ENCODE measurements around the gene GTPBP4. TPM values are rescaled to one million over a fixed set of nuclear protein-coding genes. Genes with fewer than 3 reads are reported as not detected.
"Not testable (repeated sequence)": the region's sequence is repeated elsewhere in the genome, so short reads cannot be mapped to it uniquely, and the experiment has no call there.

Gene GTPBP4
- total RNA-seq, 1 experiment from 2014 or later: 71.1 TPM

GRCh38 chr10:1007583-1007982, 19.3 kb downstream of the GTPBP4 start:
- in situ Hi-C loops (cut with HindIII; ENCODE audit: low pct_unique_long_range_greater_than_20kb, low sequenced_read_pairs): no loop called here

GRCh38 chr10:1009071-1009494, 20.8 kb downstream of the GTPBP4 start:
- no peak for DNase-seq (ENCODE audit: low read depth, low spot score)
- in situ Hi-C loops (cut with HindIII; ENCODE audit: low pct_unique_long_range_greater_than_20kb, low sequenced_read_pairs): no loop called here

More at GRCh38 chr10:1007583-1007982, 19.3 kb downstream of the GTPBP4 start:
- DNase-seq (ENCODE audit: low read depth, low spot score): no peak

- in situ Hi-C loops (cut with HindIII; ENCODE audit: low pct_unique_long_range_greater_than_20kb, low sequenced_read_pairs); DNase-seq (ENCODE audit: low read depth, low spot score): not testable (repeated sequence)
Measured at GRCh38 chr10:1009947-1010346, 21.7 kb downstream of the GTPBP4 start.

GRCh38 chr10:1010703-1011102, 22.5 kb downstream of the GTPBP4 start:
- no peak for DNase-seq (ENCODE audit: low read depth, low spot score)
- in situ Hi-C loops (cut with HindIII; ENCODE audit: low pct_unique_long_range_greater_than_20kb, low sequenced_read_pairs): no loop called here

- no peak for DNase-seq (ENCODE audit: low read depth, low spot score)
- in situ Hi-C loops (cut with HindIII; ENCODE audit: low pct_unique_long_range_greater_than_20kb, low sequenced_read_pairs): no loop called here
Measured at GRCh38 chr10:1011696-1012095, 23.5 kb downstream of the GTPBP4 start.

- no peak for DNase-seq (ENCODE audit: low read depth, low spot score)
- in situ Hi-C loops (cut with HindIII; ENCODE audit: low pct_unique_long_range_greater_than_20kb, low sequenced_read_pairs): no loop called here
Measured at GRCh38 chr10:1015688-1016087, 27.5 kb downstream of the GTPBP4 start.

- in situ Hi-C loops (cut with HindIII; ENCODE audit: low pct_unique_long_range_greater_than_20kb, low sequenced_read_pairs): no loop called here
- no peak for DNase-seq (ENCODE audit: low read depth, low spot score)
Measured at GRCh38 chr10:1019362-1019761, 31.1 kb downstream of the GTPBP4 start.

GRCh38 chr10:1020460-1020859, 32.2 kb downstream of the GTPBP4 start:
- DNase-seq (ENCODE audit: low read depth, low spot score): no peak
- in situ Hi-C loops (cut with HindIII; ENCODE audit: low pct_unique_long_range_greater_than_20kb, low sequenced_read_pairs): no loop called here

GRCh38 chr10:1020958-1021357, 32.7 kb downstream of the GTPBP4 start:
- in situ Hi-C loops (cut with HindIII; ENCODE audit: low pct_unique_long_range_greater_than_20kb, low sequenced_read_pairs): no loop called here
- no peak for DNase-seq (ENCODE audit: low read depth, low spot score)

- DNase-seq (ENCODE audit: low read depth, low spot score): peak; percentile 9
- in situ Hi-C loops (cut with HindIII; ENCODE audit: low pct_unique_long_range_greater_than_20kb, low sequenced_read_pairs): no loop called here
Measured at GRCh38 chr10:1022413-1022812, 34.2 kb downstream of the GTPBP4 start.

- in situ Hi-C loops (cut with HindIII; ENCODE audit: low pct_unique_long_range_greater_than_20kb, low sequenced_read_pairs): no loop called here
- no peak for DNase-seq (ENCODE audit: low read depth, low spot score)
Measured at GRCh38 chr10:1024103-1024502, 35.9 kb downstream of the GTPBP4 start.

GRCh38 chr10:1025683-1026082, 37.4 kb downstream of the GTPBP4 start, which contains the start of gene IDI2:
Gene IDI2, minus strand, starts transcription at chr10:1025859. Its CDS starts 1,136 bp downstream, at chr10:1024723.
- DNase-seq (ENCODE audit: low read depth, low spot score): no peak
- in situ Hi-C loops (cut with HindIII; ENCODE audit: low pct_unique_long_range_greater_than_20kb, low sequenced_read_pairs): no loop called here

GRCh38 chr10:1026578-1026977, 38.3 kb downstream of the GTPBP4 start:
- no peak for DNase-seq (ENCODE audit: low read depth, low spot score)
- in situ Hi-C loops (cut with HindIII; ENCODE audit: low pct_unique_long_range_greater_than_20kb, low sequenced_read_pairs): no loop called here

- in situ Hi-C loops (cut with HindIII; ENCODE audit: low pct_unique_long_range_greater_than_20kb, low sequenced_read_pairs): no loop called here
- no peak for DNase-seq (ENCODE audit: low read depth, low spot score)
Measured at GRCh38 chr10:1029838-1030237, 41.6 kb downstream of the GTPBP4 start.

- DNase-seq (ENCODE audit: low read depth, low spot score): no peak
- in situ Hi-C loops (cut with HindIII; ENCODE audit: low pct_unique_long_range_greater_than_20kb, low sequenced_read_pairs): no loop called here
Measured at GRCh38 chr10:1033601-1034000, 45.4 kb downstream of the GTPBP4 start.

- DNase-seq (ENCODE audit: low read depth, low spot score): peak; percentile 79
- in situ Hi-C loops (cut with HindIII; ENCODE audit: low pct_unique_long_range_greater_than_20kb, low sequenced_read_pairs): no loop called here
Measured at GRCh38 chr10:1034758-1035157, 46.5 kb downstream of the GTPBP4 start.

- no peak for DNase-seq (ENCODE audit: low read depth, low spot score)
- in situ Hi-C loops (cut with HindIII; ENCODE audit: low pct_unique_long_range_greater_than_20kb, low sequenced_read_pairs): no loop called here
Measured at GRCh38 chr10:1035201-1035600, 47.0 kb downstream of the GTPBP4 start.

- in situ Hi-C loops (cut with HindIII; ENCODE audit: low pct_unique_long_range_greater_than_20kb, low sequenced_read_pairs): no loop called here
- no peak for DNase-seq (ENCODE audit: low read depth, low spot score)
Measured at GRCh38 chr10:1036341-1036791, 48.1 kb downstream of the GTPBP4 start.

- in situ Hi-C loops (cut with HindIII; ENCODE audit: low pct_unique_long_range_greater_than_20kb, low sequenced_read_pairs): no loop called here
- DNase-seq (ENCODE audit: low read depth, low spot score): no peak
Measured at GRCh38 chr10:1037098-1037497, 48.9 kb downstream of the GTPBP4 start.

- in situ Hi-C loops (cut with HindIII; ENCODE audit: low pct_unique_long_range_greater_than_20kb, low sequenced_read_pairs): not testable (repeated sequence)
Measured at GRCh38 chr10:1038769-1039168, 50.5 kb downstream of the GTPBP4 start.

More at GRCh38 chr10:1038769-1039168, 50.5 kb downstream of the GTPBP4 start:
- DNase-seq (ENCODE audit: low read depth, low spot score): not testable (repeated sequence)
